GM21447 (cell line): Measurements from ENCODE around the gene TSPAN33.
A peak's percentile ranks its signal among the peaks of the same experiment; 100 is the strongest.

Experiments
- ATAC-seq: cut with Tn5 transposase; IDR thresholded peaks from one replicate; pipeline ENCODE4 v1.9.1; 2021; ENCODE audit not compliant: unreplicated experiment

Gene TSPAN33

DNA sequence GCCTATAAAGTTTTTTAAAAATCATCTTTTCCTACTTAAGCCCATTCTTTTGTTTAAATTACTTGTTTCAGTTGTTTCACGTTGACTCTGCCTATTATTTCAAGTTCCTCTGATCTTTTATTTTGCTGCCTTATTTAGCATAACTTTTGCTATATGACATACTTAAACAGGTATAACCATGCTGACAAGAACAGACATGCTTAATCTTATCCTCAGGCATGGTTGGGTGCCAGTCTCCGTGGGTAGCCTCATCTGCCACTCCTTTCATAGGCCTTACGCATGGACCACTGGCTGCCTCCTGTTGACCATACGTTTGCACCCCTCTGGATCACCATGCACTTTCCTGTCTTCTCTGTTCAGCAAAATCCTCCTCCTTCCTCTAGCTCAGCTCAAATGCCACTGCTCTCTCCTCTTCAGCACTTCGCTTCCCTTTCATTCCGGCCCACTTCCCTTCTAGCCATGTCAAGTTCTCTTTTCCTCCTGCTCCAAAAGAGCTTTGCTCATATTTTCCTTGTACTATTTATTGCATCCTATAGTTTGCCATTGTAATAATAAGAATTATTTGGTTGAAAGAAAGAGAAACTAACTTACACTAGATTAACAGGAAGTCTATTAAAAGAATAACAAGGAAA lies 10.0 kb upstream of the TSPAN33 start:
- ATAC-seq = no peak

DNA sequence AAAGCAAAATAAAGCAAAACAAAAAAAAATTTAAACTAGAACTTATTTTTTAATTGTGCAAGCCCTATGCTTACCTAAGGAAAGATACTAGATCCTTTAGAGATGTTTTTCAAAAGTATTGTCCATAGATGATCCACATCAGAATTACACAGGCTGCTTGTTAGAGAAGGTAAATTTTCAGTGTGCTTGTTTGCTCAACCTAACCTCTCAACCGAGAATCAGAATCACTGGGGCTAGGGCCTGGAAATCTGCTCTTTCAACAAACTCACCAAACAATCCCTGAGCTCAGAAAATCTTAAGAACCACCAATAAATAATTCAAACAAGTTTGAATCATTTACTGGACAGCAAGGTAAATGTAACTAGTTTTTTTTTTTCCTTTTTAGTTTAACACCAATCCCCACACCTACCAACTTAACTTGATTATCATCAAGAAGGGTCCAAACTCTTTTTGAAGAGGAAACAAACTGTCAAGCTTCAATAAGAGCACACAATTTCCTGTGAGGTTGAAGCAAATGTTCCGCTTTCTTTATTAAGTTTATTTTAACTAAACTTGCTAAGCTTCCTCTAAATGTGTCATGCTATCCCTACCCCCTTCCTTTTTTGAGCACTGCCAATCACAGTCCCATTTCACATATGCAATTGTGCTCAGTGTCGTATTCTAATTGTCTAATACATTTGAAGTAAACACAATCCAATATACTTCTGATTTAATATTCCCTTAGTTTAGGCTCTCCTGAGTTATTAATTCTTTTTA lies 7.4 kb upstream of the TSPAN33 start:
- ATAC-seq = peak; percentile 70

DNA sequence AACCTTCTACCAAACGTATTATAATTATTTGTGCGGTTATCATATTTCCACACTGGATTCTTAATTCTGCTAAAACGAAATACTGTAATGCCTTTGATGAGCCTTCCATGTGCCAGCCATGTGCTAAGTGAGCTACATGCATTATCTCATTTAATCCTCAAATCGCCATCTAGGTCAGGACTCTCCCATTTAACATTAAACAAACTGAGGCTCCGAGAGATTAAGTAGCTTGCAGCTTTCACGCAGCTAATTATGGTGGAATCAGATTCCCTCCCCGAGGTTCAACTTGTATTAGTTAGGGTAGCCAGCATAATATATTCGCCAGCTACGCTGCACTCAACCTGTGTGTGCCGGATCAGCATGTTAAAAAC lies 798 bp upstream of the TSPAN33 start:
- no peak for ATAC-seq

DNA sequence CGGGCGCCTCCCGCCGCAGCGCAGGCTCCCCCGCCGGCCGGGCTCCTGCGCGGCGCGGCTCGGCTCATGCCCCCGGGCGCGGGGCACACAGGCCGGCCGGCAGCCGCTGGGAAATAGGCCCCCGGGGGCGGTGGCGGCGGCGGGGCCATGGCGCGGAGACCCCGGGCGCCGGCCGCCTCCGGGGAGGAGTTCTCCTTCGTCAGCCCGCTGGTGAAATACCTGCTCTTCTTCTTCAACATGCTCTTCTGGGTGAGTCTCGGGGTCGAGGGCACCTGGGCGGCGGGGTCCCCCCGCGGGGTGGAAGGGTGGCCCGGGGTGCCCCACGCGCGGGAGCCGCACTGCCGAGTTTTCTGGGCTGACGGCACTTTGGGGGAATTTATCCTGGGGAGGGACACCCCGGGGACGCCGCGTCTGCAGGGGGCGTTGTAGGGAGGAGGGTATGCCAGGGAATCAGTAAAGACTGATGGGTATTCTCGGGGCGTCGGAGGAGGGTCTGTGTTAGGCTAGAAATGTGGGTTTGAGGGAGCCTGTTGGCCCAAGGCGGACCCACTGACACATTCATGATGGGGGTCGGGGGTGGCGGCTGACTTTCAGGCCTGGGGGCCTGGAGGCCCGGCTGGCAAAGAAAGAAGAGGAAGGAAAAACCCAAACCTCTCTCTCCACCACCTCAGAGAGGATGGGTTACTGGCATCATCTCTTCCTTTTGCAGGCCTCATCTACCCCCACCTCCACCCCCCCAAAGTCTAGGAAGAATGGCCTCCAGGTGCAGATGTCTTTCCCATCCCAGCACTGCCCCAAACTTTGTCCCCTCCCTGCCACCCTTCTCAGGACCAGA lies 544 bp downstream of the TSPAN33 start:
- no peak for ATAC-seq

DNA sequence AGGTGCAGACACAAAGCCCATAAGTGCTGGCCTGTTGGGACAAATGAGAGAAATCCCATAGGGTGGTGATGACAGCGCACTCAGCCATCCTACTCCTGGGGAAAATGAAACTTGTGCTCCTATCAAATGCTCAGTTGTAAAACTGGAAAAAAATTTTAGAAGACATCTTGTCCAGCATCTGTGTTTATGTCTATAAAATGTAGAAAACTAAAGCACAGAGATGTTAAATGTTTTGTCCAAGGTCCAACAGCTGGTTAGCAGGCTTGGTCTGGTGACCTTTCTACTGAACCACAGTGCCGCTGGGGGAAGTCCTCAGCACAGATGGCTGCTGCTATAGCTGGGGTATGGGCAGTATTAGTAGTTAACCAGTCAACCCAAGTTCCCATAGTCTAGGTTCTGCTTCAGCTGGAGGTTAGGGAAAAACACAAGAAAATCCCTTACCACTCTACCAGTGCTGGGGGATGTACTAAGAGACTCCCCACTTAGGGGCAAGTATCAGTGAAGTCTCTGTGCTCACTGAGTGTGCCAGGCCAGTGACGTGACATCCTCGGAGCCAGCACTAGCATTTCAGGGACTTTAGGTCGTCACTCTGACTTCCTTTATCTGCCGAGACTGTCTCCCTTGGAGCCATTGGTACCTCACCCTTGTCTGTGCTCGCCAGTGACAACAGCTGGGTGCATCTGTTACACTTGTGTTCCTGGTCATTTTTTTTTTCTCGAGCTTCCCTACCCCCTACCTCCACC lies 1.9 kb downstream of the TSPAN33 start:
- ATAC-seq = peak; percentile 60

DNA sequence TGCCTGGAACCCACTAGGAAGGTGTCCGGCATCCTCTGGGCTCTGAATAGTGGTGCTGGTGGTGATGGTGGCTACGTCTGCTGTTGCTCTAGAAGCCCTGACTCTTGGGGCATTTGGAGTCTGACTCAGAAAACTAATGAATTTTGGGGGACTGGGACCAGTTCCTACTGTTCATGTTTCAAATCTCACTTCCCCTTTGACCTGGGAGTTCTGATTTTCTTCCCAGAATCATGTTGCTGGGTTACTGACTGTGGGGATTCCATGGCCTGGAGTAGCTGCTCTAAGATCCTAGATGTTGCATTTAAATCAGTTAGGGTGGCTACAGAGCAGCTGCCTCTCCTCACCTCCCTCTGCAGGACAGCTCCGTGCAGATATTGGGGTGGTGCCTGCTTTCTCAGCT lies 3.2 kb downstream of the TSPAN33 start:
- ATAC-seq = no peak

DNA sequence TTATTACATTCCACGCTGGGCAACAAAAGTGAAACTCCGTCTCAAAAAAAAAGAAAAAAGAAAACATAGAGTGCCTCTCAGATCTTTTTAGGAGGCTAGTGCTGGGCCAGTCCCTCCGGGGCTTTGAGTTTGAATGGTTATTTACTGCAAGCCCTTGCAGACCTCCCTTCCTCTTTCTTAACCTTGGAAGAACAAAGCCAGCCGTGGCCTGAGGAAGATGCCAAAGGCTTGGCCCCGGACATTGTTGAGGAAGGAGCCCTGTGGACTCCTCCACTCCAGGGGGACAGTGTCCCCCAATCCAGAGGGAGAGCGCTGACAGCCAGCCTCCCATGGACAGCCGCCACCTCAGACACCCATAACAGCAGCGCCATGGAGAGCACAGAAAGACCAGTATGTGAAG lies 5.0 kb downstream of the TSPAN33 start:
- no peak for ATAC-seq

DNA sequence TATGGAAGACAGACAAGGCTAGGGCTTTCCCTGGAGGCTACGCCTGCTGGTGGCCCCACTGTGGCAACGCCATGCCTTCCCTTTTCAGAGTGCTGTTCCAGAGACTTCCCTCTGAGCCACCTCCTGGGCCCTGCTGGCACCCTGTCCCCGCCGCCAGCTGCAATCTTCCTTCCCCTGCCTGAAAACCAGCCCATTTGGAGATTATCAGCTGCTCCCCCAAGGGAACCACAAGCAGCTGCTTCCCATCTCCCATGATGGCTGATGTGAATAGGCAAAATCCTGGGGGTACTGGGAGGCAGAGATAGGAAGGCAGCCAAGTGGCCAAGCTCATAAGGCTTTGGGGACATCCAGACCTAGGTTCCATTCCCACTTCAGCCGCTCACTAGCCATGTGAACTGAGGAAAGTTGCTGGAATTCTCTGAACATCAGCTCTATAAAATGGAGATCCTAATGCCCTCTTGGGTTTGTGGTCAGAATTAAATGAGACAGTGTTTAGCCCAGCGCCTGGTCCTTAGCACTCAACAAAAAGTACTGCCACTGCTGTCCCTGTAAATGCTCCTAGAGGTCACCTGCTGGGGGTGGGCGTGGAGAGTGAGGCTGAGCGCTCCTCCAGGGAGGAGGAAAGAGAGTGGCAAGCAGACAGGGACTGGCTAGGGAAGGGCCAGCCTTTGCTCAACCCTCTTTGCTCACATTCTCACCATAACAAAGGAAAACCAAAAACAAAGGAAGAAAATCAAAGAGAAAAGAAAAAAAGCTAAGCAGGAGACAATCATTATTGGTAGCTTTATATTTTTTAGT lies 5.9 kb downstream of the TSPAN33 start:
- no peak for ATAC-seq

DNA sequence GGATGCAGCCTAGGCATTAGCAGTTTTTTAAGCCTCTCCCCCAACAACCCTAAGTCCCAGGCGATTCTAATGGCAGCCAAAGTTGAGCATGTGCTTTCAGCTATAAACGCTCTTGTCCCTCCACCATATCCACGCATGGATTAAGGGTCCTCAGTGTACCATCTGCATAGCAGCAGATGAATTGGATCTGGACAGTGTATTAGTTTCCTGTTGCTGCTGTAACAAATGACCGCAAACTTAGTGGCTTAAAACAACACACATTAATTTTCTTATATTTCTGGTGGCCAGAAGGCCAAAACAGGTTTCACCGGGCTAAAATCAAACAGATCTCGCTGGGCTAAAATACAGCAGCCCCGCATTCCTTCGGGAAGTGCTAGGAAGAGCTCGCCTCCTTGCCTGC lies 13.1 kb downstream of the TSPAN33 start:
- no peak for ATAC-seq

DNA sequence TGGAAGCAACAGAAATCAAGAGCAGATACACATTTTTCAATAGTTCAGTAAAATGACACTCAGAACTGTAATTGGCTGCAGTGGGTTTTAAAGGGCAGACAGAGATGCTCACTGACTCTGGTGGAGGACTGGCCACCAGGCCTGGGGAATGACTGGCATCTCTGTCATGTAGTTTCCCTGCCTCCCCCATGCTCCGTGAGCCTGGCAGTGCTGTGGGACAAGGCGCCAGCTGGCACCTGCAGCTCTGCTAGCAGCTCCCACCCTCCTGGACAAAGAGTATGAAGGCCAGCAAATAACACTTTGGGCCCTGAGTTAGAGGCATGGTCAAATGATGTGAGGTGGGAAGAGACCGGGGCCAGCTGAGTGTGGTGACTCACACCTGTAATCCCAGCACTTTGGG lies 15.0 kb downstream of the TSPAN33 start:
- ATAC-seq = no peak

DNA sequence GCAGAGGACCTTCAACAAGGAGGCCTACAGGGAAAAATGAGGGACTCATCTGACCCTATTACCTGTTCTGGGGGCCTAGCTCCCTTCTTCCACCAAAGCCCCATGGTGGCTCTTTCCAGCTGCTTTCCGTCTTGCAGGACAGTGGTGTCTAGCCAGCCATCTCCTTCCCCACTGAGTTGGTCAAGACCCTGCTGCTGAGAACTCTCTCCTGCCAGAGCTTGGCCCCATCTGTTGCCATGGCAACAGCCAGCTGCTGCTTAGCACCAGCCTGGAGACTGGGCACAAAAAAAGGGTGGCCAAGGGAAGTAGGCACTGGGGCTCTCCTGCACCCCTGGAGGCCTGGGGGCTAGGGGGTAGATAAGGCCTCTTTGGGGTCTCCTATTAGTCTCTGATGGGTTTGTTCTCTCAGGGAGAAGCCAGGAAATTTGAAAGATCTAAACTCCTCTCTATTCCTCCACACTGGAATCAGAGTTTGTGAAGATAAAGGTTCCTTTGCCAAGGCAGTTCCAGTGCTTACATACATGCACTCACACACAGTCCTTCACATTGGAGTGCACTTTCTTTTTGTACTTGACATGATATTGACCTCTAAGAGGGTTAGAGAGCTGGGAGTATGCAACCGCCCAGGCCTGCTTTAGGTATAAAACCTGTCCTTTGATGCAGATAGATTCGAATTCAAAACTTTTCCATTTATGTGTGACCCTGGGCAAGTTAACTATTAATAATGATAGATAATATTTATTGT lies 15.8 kb downstream of the TSPAN33 start:
- ATAC-seq = no peak

DNA sequence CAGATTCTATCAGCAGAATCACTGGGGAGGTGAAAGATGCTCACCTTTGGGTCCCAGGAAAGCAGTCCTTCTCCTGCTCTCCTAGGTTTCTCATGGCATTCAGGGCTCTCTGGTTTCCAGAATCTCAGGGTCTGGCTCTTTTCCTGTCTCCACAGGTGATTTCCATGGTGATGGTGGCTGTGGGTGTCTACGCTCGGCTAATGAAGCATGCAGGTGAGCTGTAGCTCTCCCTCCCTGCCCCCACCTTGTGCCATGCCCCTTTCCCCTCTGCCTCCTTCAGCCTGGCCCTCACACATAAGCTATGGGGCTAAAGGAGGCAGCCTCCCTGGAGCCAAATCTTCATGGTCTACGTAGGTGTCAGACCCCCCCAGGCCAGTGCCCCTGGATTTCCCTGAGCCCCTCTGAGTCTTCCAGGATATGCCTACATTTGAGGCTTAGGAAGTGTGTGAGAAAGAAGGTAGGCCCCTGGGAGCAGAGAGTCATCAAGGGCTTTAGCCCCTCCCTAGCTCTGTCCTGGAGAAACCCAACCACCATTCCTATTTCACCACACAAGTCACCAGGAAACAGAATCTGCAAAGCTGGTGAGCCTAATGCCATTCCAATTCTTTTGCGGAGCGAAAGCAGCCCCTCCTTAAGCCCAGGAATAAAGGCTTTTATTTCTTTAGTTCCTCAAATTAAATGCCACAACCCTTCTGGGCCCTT lies 17.2 kb downstream of the TSPAN33 start:
- ATAC-seq = no peak

DNA sequence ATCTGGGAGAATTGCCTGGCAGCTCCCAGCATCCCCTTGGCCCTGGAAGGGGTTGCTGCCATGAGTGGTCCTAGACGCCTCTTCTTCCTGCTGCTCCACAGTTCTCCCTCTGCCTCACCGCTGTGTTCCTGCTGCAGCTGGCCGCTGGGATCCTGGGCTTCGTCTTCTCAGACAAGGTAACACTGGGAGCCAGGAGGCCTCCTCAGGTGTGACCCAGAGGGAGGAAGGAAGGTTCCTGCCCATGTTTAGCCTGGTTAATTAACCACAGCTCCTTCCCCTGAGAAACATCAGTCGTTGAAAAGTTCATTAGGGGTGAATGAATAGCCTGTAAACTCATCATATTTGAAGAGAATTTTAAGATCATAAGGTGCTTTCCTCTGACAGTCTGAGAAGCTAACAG lies 18.2 kb downstream of the TSPAN33 start:
- ATAC-seq = no peak

DNA sequence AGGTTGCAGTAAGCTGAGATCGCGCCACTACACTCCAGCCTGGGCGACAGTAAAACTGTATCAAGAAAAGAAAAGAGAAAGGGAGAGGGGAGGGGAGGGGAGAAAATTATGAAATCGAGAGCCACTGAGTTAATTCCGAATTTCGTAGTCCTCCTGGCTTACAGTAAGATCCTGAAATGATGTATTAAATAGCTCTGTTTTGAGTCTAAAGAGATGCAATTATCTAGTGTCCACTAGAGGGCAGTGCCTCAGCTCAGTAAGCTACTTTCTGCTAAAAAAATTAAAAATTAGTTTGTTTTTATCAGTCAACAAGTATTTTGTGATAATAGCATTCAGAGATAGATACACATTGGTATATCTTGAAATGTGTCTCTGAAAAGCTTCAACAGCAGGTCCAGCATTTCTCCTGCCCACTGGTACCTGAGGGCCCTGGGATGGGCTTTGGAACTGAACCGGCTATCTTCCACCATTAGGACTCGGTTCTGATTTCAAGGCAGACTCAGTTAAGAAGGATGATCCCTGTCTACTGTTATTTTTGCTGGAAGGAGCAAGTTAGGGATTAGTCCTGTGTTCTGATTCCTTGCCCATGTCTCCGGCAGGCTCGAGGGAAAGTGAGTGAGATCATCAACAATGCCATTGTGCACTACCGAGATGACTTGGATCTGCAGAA lies 19.5 kb downstream of the TSPAN33 start:
- no peak for ATAC-seq

DNA sequence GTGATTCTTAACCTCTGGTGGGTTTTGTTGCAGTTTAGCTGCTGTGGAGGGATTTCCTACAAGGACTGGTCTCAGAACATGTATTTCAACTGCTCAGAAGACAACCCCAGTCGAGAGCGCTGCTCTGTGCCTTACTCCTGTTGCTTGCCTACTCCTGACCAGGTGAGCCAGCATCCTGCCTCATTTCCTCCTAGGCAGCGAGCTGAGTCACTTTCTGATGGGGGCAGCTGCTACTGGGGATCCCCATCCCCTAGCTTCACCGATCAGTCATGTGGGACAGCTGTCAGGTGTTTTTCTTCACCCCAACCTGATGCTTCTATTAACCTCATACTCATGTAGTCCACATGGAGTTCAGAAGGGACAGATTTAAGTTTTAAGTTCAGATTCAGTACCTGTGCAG lies 22.2 kb downstream of the TSPAN33 start:
- ATAC-seq = peak; percentile 44

DNA sequence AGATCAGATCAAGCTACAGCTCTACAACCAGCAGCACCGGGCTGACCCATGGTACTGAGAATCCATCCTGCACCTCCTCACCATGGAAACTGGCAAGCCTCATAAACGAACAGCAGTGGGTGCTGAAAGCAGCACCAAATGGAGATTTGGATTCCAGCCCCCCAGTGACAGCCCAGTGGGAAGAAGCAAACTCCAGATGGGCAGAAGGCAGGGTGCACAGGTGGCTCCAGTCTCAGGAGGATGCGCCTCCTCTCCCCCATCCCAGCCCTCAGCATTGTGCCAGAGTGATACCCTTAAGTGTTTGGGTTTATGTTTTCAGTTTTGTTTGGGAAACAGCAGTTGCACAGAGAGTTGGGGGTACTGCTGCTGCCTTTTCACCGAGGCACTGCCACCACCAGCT lies 23.3 kb downstream of the TSPAN33 start:
- ATAC-seq = no peak

DNA sequence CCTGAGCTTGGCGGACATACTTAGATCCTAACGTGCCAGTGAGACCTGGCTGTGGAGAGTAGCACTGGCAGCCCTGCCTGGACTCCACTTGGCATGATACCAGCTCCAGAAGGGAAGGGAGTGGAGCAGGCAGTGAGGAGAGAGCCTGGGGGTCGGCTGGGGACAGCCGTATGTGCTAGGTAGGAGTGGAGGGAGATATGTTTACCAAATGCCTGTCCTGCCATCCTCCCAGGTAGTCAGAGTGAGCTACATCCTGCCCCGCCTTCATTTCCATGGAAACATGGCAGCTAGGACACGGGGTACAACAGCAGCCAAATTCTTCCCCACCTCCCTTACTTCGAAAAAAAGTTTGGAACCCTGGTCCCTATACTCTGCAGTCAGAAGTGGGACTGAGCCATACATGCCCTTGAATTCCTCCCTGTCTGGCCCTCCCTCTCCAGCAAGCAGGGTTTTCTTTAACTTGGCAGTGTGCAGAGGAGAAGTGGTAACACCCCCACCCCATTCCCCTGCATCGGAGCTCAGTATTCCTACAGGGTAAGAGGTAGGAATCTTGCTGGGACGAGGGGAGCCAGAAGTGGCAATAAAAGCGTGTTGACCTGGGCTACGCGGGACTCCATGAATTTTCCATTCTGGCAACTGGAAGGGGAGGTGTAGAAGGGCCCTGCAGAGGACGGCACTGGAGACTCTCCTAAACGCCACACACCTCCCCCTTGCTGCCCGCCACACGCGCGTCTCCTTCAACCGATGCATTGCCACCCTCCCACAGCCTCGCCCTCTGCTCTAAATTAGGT lies 23.9 kb downstream of the TSPAN33 start:
- no peak for ATAC-seq

DNA sequence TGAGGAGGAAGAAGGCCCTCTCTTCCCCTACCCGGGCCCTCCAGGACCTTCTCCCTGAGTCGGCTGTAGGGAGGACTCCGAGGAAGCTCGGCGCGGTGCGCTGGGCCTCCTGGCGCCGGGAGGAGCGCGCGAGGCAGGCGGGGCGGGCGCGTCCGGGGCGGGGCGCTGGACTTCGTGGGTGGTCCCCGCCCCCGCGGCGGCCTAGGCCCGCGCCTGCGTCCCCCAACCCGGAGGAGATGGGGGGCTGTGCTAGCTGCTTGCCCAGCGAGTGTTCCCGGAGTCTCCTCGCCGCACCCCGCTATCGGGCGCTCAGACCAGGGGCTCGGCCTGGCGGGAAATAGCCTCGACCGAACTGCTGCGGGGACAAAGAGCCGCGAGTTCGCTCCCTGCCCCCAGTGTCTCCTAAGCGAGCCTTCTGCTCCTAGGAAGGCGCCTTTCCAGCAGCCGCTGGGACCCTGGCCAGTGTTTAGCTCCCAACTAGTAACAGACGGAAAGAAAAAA lies 24.7 kb downstream of the TSPAN33 start:
- ATAC-seq = no peak
